Activated naive CD8-positive, alpha-beta T cell treated with anti-CD3 and anti-CD28 coated beads, Interleukin-2, amount 50 U/mL, for 24 hours (primary cell): ENCODE data around the gene SNRNP40.

ENCODE experiments used
- ATAC-seq: fragments of 150-1000 bp; cut with Tn5 transposase; one replicate; pipeline ENCODE4 v1.10.0; 2021
- DNase-seq: peaks from one replicate; pipeline ENCODE4 v3.0.0; 2021
- H3K27ac Mint-ChIP-seq: one replicate; pipeline ENCODE4 v1.8.0; 2021; ENCODE audit warnings: mild to moderate bottlenecking, mixed read lengths
- H3K27me3 Mint-ChIP-seq: one replicate; pipeline ENCODE4 v1.8.0; 2021; ENCODE audit warnings: mixed read lengths
- H3K36me3 Mint-ChIP-seq: one replicate; pipeline ENCODE4 v1.8.0; 2021; ENCODE audit warnings: low read depth, mixed read lengths
- H3K4me1 Mint-ChIP-seq: one replicate; pipeline ENCODE4 v1.8.0; 2021; ENCODE audit warnings: mixed read lengths
- H3K4me3 Mint-ChIP-seq: one replicate; pipeline ENCODE4 v1.8.0; 2021; ENCODE audit warnings: mild to moderate bottlenecking, moderate library complexity, mixed read lengths
- H3K9me3 Mint-ChIP-seq: one replicate; pipeline ENCODE4 v1.8.0; 2021; ENCODE audit warnings: mixed read lengths

The SNRNP40 gene

GRCh38 chr1:31261916-31262315 is 34.7 kb downstream of the SNRNP40 start:
- Mint-ChIP-seq H3K27me3 (no peaks in the 10 kb centered on the region), H3K36me3 (peaks cover 52% of the 10 kb centered on the region), H3K4me3 (no peak overlapping the region), H3K4me1 (no peaks in the 10 kb centered on the region), H3K27ac (no peak overlapping the region), H3K9me3 (no peaks in the 10 kb centered on the region)
- no peak for ATAC-seq
- no peak for DNase-seq

DNA sequence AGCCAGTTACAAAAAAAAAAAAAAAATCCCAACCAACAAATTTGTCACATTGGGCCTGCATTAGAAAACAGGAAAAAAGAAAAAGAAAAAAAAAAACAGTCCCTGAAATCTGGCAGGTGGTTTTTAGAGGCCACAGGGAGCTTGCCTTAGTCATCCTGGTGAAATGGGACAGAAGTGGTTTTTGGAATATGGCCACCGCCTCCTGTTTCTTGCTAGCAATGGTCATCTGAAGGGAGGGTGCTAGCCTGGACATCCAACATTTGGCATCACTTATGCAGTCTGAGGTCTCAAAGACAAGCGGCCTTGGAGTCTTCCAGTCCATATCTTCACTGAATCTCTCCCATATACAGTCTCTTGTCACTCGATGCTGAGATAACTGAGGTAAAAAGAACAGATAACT is 36.8 kb downstream of the SNRNP40 start:
- H3K4me1 Mint-ChIP-seq, result no peaks in the 10 kb centered on the region
- H3K27me3 Mint-ChIP-seq, result no peaks in the 10 kb centered on the region
- peaks cover 45% of the 10 kb centered on the region for H3K36me3 Mint-ChIP-seq
- no peak overlapping the region for H3K4me3 Mint-ChIP-seq
- no peaks in the 10 kb centered on the region for H3K9me3 Mint-ChIP-seq
- H3K27ac Mint-ChIP-seq, result no peak overlapping the region
- ATAC-seq, result no peak
- no peak for DNase-seq

DNA sequence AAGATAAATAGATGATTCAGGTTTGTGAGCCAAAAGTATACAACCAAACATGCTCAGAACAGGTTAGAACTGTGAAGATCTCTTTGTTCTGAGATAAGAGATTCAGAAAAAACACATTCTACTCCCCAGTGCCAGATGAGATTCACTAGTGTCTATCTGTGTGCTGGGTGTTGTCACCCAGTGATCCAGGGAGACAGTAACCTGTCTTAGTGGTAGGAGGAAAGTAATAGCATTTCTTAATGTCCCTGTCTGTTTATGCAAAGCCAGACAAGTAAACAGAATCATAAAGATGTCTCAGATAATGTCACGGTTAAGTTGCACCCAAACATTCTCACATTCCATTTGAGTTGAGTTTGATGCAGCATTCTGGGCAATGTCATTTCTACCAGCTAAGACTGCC is 38.0 kb downstream of the SNRNP40 start:
- no peak for ATAC-seq
- H3K4me3 Mint-ChIP-seq, result no peak overlapping the region
- H3K27ac Mint-ChIP-seq, result no peak overlapping the region

GRCh38 chr1:31257213-31257612 is 39.4 kb downstream of the SNRNP40 start:
- DNase-seq (no peak), ATAC-seq (no peak)
- no peaks in the 10 kb centered on the region for H3K9me3 Mint-ChIP-seq
- no peak overlapping the region for H3K27ac Mint-ChIP-seq
- no peaks in the 10 kb centered on the region for H3K4me1 Mint-ChIP-seq
- no peak overlapping the region for H3K4me3 Mint-ChIP-seq
- peaks cover 33% of the 10 kb centered on the region for H3K36me3 Mint-ChIP-seq
- no peaks in the 10 kb centered on the region for H3K27me3 Mint-ChIP-seq

More for the DNA sequence above, 38.0 kb downstream of the SNRNP40 start:
- Mint-ChIP-seq H3K27me3 (no peaks in the 10 kb centered on the region), H3K36me3 (peaks cover 36% of the 10 kb centered on the region), H3K4me1 (no peaks in the 10 kb centered on the region), H3K9me3 (no peaks in the 10 kb centered on the region)
- no peak for DNase-seq

GRCh38 chr1:31249854-31250253 is 46.7 kb downstream of the SNRNP40 start:
- Mint-ChIP-seq H3K27ac (no peak overlapping the region), H3K27me3 (no peaks in the 10 kb centered on the region), H3K9me3 (no peaks in the 10 kb centered on the region), H3K36me3 (peaks cover 2% of the 10 kb centered on the region), H3K4me1 (no peaks in the 10 kb centered on the region), H3K4me3 (no peak overlapping the region)
- no peak for ATAC-seq
- DNase-seq, result no peak

- no peak overlapping the region for H3K27ac Mint-ChIP-seq
- no peak for DNase-seq
- no peaks in the 10 kb centered on the region for H3K27me3 Mint-ChIP-seq
- no peak overlapping the region for H3K4me3 Mint-ChIP-seq
- H3K36me3 Mint-ChIP-seq, result peaks cover 2% of the 10 kb centered on the region
- H3K4me1 Mint-ChIP-seq, result no peaks in the 10 kb centered on the region
- no peak for ATAC-seq
- no peaks in the 10 kb centered on the region for H3K9me3 Mint-ChIP-seq
Measured at GRCh38 chr1:31248276-31248675, 48.3 kb downstream of the SNRNP40 start.

DNA sequence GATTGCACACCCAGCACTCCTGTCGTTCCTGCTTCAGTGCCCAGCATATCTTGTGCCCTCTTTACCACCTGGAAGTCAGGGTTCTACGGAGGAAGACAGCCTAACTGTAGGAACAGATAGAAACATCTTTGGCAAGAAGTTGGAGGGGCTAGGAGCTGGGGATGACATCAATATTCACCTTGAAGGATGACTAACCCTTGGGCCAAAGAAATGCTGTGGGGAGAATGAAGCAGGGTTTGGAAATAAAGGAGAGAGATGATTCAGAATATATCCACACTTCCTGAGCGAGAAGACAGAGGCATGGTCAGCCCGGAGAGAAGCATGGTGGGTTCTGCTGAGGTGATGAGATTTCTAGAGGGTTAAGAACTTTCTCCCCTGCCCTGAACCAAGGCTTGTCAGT is 52.3 kb downstream of the SNRNP40 start:
- DNase-seq (no peak), ATAC-seq (no peak)
- H3K4me3 Mint-ChIP-seq, result no peak overlapping the region
- no peaks in the 10 kb centered on the region for H3K9me3 Mint-ChIP-seq
- peaks cover 14% of the 10 kb centered on the region for H3K27me3 Mint-ChIP-seq
- peaks cover 4% of the 10 kb centered on the region for H3K4me1 Mint-ChIP-seq
- no peaks in the 10 kb centered on the region for H3K36me3 Mint-ChIP-seq
- H3K27ac Mint-ChIP-seq, result no peak overlapping the region

GRCh38 chr1:31243501-31244286 is 52.9 kb downstream of the SNRNP40 start:
- ATAC-seq (no peak), DNase-seq (no peak)
- H3K4me1 Mint-ChIP-seq, result peaks cover 10% of the 10 kb centered on the region
- no peaks in the 10 kb centered on the region for H3K36me3 Mint-ChIP-seq
- H3K27me3 Mint-ChIP-seq, result peaks cover 19% of the 10 kb centered on the region
- H3K9me3 Mint-ChIP-seq, result no peaks in the 10 kb centered on the region
- H3K4me3 Mint-ChIP-seq, result no peak overlapping the region
- H3K27ac Mint-ChIP-seq, result no peak overlapping the region

- no peak overlapping the region for H3K4me3 Mint-ChIP-seq
- H3K27me3 Mint-ChIP-seq, result peaks cover 40% of the 10 kb centered on the region
- no peak for DNase-seq
- H3K4me1 Mint-ChIP-seq, result peaks cover 12% of the 10 kb centered on the region
- no peak overlapping the region for H3K27ac Mint-ChIP-seq
- ATAC-seq, result no peak
- no peaks in the 10 kb centered on the region for H3K36me3 Mint-ChIP-seq
- no peaks in the 10 kb centered on the region for H3K9me3 Mint-ChIP-seq
Measured at GRCh38 chr1:31241321-31241720, 55.3 kb downstream of the SNRNP40 start.

DNA sequence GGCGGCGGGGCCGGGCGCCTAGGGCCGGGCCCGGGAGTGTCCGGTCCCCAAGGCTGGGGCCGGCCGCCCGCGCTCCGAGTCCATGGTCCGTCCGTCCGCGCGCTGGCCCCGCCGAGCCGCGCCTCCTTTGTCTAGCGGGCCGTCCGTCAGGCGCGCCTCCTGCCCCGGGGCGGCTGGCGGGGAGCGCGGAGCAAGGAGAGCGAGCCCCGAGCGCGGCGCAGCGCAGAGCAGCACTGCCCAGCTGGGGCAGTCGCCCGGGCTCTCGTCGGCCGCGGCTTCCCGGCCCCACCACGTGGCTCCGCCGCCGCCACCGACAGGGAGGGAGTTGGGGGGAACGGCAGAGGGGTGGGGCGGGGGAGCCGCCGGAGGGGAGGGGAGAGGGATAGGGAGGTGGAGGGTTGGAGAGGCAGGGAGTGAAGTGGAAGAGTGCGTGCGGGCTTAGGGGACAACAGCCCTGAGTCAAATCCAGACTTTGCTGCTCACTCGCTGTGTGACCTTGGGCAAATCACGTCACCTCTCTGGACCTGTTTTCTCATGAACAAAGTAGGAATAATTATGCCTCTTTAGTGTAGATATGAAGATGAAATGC is 56.8 kb downstream of the SNRNP40 start, which contains the start of gene NKAIN1:
Gene NKAIN1, minus strand, starts transcription at position 235 of the 589 bp plus-strand sequence. CDS start 340 bp downstream, outside the sequence.
- no peak for DNase-seq
- peak within 1 kb of the TSS; percentile 39 for H3K4me3 Mint-ChIP-seq
- no peak for ATAC-seq
- no peaks in the 10 kb centered on the region for H3K36me3 Mint-ChIP-seq
- H3K9me3 Mint-ChIP-seq, result no peaks in the 10 kb centered on the region
- peak within 1 kb of the TSS; percentile 2 for H3K27ac Mint-ChIP-seq
- H3K4me1 Mint-ChIP-seq, result peaks cover 12% of the 10 kb centered on the region
- peaks cover 54% of the 10 kb centered on the region for H3K27me3 Mint-ChIP-seq

- peaks cover 55% of the 10 kb centered on the region for H3K27me3 Mint-ChIP-seq
- H3K4me3 Mint-ChIP-seq, result peak overlapping the region; percentile 39
- H3K36me3 Mint-ChIP-seq, result no peaks in the 10 kb centered on the region
- peak overlapping the region; percentile 2 for H3K27ac Mint-ChIP-seq
- DNase-seq (no peak), ATAC-seq (peak; percentile 41)
- H3K4me1 Mint-ChIP-seq, result peaks cover 12% of the 10 kb centered on the region
- no peaks in the 10 kb centered on the region for H3K9me3 Mint-ChIP-seq
Measured at GRCh38 chr1:31238986-31239613, 57.5 kb downstream of the SNRNP40 start.

GRCh38 chr1:31238612-31238985 is 58.0 kb downstream of the SNRNP40 start:
- H3K27me3 Mint-ChIP-seq, result peaks cover 58% of the 10 kb centered on the region
- peaks cover 12% of the 10 kb centered on the region for H3K4me1 Mint-ChIP-seq
- DNase-seq, result no peak
- no peaks in the 10 kb centered on the region for H3K36me3 Mint-ChIP-seq
- peak; percentile 7 for ATAC-seq
- H3K9me3 Mint-ChIP-seq, result no peaks in the 10 kb centered on the region
- peak overlapping the region; percentile 2 for H3K27ac Mint-ChIP-seq
- H3K4me3 Mint-ChIP-seq, result peak overlapping the region; percentile 39

DNA sequence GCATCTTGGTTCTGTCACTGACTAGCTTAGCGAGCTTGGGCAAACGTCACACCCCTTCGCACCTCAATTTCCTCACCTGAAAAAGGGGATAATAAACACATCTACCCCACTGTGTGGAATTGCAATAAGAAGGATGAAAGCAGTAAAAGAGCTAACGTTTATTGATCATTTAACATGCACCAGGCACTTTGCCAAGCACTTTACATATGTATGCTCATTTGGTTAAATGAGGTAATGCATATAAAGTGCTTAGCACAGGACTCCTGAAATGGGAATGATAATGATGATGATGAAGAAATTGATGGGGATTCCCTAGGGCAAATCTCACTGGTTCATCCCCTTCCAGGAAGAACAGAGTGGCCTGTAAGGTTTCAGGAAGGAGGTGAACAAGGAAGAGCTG is 61.7 kb downstream of the SNRNP40 start:
- Mint-ChIP-seq H3K9me3 (no peaks in the 10 kb centered on the region), H3K4me1 (peaks cover 7% of the 10 kb centered on the region), H3K4me3 (no peak overlapping the region), H3K27ac (no peak overlapping the region), H3K27me3 (peaks cover 46% of the 10 kb centered on the region), H3K36me3 (no peaks in the 10 kb centered on the region)
- no peak for DNase-seq
- ATAC-seq, result no peak

- Mint-ChIP-seq H3K9me3 (no peaks in the 10 kb centered on the region), H3K4me3 (no peak overlapping the region), H3K36me3 (no peaks in the 10 kb centered on the region), H3K27me3 (peaks cover 46% of the 10 kb centered on the region), H3K27ac (no peak overlapping the region), H3K4me1 (peaks cover 7% of the 10 kb centered on the region)
- no peak for ATAC-seq
- DNase-seq, result no peak
Measured at GRCh38 chr1:31234123-31234708, 62.4 kb downstream of the SNRNP40 start.

DNA sequence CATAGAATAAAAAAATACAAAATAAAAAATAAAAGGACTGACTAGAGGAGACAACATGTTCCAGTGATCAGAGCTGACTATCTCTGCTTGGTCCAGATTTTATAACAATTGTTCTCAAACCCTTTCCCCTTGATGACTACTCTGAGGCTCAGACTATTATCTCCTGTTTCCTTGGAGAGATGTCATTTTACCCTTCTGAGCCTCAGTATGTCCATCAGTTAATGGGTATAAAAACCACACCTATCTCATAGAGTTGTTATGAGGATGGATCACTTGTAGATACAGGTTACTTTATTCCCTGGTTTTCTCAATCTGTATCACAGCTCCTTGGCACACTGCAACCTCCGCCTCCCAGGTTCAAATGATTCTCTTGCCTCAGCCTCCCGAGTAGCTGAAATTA is 63.9 kb downstream of the SNRNP40 start:
- Mint-ChIP-seq H3K4me1 (no peaks in the 10 kb centered on the region), H3K27me3 (peaks cover 32% of the 10 kb centered on the region)

More for the DNA sequence above, 63.9 kb downstream of the SNRNP40 start:
- no peaks in the 10 kb centered on the region for H3K36me3 Mint-ChIP-seq
- no peak overlapping the region for H3K4me3 Mint-ChIP-seq
- no peak for ATAC-seq
- no peak overlapping the region for H3K27ac Mint-ChIP-seq
- H3K9me3 Mint-ChIP-seq, result no peaks in the 10 kb centered on the region
- DNase-seq, result no peak
